AG20443 (cell line): ENCODE data around the gene ZNF540.
"Not testable (repeated sequence)": the region's sequence is repeated elsewhere in the genome, so short reads cannot be mapped to it uniquely, and the experiment has no call there.

ENCODE experiments used
- DNase-seq: peaks from one replicate; pipeline ENCODE4 v3.0.0; 2012; ENCODE audit warnings: low spot score, mixed read lengths

The ZNF540 gene

DNA sequence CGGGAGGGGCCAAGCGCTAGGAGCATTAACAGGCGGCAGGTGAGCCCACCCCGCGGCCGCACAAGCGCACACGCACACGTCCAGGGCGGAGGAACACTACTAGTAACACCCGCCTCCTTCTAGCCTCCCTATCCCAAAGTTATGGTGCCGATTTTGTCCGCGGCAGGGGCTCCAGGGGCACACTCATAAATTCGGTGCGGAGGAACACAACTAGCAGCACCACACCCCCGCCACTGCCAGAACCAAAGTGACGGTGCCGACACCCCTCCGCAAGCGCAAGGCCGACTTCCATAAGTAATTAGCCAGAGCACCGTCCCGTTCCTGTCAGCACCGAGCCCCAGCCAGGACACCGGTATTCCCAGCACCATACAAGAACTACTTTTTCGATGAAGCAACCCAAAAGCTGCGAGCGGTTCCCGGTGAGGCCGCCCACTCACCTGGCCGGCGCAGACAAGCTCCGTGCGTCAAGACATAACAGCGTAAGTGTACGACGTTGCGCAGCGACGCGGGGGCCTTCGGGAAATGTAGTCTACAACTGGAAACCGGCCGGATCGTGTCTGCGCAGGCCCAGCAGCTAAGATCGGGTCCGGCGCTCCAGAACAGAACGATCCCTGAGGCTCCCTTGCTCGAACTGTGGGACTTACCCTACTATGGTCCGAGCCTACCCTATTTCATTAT is at the start of gene ZNF540, which contains the start of gene ZNF571:
Gene ZNF540 (plus strand): TSS at position 573 of the 678 bp plus-strand sequence. CDS start 3,572 bp downstream, outside the sequence.
Gene ZNF571 (minus strand): TSS at position 489 of the 678 bp plus-strand sequence. CDS start 8,116 bp downstream, outside the sequence.
- DNase-seq: peak; percentile 95

DNA sequence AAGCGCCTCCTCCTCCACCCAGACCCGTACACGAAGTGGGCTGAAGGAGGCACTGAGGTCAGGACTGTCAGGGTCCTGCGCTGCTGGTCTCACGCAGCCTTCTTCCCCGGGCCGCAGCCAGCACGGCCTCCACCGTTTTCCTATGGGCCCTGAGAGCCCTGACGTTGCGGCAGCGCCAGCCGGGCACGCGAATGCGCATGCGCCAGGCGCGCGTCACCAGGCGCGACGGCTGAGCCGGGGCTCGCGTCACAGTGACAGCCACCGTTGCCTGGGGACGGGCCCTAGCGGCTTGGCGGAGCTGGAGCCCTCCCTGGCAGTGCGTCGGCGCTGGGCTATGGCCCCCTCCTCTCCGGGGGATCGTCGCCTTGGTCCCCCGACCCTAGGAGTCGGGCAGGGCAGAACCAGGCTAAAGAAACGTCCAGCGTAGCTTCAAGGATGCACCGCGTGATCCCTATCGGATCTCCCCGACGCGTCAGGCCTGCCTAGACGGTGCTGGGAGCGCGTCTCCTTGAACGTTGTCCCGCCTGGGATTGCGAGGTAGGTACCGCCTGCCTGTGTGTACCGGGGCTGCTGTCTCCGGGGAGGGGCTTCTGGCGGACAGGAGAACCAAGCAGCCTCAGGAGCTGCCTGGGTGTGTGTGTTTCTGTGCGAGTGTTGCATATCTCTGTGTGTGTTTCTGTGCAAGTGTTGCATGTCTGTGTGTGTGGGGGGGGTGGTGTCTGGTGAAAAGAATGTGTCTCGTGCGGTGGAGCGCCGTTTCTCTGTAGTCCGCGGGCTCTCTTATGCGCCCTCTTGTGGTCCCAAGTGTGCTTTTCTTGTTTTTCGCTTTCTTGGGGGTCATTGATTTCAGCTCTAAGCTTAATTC is 43.3 kb upstream of the ZNF540 start:
- peak; percentile 94 for DNase-seq

GRCh38 chr19:37563518-37563917 is 31.2 kb upstream of the ZNF540 start:
- DNase-seq: no peak

DNA sequence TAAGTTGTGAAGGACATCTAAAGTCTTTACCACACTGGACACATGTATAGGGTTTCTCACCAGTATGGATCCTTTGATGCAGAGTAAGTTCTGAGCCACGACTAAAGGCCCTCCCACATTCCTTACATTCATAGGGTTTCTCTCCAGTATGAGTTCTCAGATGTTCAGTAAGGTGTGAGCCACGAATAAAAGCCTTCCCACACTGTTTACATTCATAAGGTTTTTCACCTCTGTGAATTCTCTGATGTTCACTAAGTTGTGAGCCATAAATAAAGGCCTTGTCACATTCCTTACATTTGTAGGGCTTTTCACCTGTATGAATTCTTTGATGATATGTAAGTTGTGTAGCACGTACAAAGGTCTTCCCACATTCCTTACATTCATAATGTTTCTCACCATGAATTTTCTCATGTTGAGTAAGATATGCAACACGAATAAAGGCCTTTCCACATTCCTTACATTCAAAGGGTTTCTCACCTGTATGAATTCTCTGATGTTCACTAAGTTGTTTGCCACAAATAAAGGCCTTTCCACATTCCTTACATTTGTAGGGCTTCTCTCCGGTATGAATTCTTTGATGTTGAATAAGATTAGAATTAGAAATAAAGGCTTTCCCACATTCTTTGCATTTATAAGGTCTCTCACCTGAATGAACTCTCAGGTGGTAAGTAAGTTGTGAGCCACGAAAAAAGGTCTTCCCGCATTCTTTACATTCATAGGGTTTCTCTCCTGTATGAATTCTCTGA is 29.9 kb upstream of the ZNF540 start:
- no peak for DNase-seq

- no peak for DNase-seq
These were observed 29.4 kb upstream of the ZNF540 start for GRCh38 chr19:37565370-37565669.

GRCh38 chr19:37572203-37572602 is 22.5 kb upstream of the ZNF540 start:
- DNase-seq: no peak

- DNase-seq: no peak
These were observed 11.3 kb upstream of the ZNF540 start for GRCh38 chr19:37583340-37583739.

GRCh38 chr19:37593996-37594303 is 726 bp upstream of the ZNF540 start:
- DNase-seq: no peak

DNA sequence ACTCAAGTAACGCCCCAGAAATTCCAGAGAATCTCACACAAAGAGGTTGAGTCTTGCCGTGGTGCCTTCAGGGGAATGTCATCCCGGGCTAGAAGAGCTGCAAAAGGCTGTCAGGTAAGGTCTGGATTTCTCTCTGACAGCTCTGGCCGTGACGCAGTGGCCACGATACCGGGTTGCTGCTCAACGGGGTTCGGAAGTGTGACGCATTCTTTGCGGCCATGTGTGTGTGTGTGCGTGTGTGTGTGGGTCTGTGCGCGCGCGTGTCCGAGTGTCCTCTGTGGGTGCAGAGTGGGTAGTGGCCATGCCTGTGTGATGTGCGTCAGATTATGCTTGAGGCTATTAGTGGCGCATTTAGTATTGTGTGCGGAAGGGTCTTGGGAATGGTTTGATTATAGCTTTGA is 306 bp downstream of the ZNF540 start:
- peak; percentile 69 for DNase-seq

DNA sequence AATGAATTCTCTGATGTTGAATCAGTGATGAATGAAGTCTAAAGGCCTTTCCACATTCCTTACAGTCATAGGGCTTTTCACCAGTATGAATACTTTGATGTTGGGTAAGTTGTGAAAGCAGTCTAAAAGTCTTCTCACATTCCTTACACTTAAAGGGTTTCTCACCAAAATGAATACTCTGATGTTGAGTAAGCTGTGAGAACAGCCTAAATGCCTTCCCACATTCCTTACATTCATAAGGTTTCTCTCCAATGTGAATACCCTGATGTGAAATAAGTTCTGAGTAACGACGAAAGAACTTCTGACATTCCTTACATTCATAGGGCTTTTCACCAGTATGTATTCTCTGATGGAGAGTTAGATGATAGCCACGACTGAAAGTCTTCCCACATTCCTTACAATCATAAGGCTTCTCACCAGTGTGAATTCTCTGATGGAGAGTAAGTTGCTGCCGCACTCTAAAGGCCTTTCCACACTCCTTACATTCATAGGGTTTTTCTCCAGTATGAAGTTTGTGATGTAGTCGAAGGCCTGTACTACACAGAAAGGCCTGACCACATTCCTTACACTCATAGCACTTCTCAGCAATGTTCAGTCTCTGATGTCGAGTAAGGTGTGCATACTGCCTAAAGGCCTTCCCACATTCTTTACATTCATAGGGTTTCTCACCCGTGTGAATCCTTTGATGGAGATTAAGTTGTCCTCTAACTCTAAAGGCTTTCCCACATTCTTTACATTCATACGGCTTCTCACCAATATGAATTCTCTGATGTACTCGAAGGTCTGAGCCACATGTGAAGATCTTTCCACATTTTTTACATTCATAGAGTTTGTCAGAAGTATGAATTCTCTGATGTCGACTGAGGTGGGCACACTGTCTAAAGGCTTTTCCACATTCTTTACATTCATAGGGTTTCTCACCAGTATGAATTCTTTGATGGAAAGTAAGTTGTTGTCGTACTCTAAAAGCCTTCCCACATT is 40.7 kb downstream of the ZNF540 start:
- DNase-seq: no peak

- peak; percentile 17 for DNase-seq
These were observed 59.4 kb downstream of the ZNF540 start for GRCh38 chr19:37654118-37654517.

DNA sequence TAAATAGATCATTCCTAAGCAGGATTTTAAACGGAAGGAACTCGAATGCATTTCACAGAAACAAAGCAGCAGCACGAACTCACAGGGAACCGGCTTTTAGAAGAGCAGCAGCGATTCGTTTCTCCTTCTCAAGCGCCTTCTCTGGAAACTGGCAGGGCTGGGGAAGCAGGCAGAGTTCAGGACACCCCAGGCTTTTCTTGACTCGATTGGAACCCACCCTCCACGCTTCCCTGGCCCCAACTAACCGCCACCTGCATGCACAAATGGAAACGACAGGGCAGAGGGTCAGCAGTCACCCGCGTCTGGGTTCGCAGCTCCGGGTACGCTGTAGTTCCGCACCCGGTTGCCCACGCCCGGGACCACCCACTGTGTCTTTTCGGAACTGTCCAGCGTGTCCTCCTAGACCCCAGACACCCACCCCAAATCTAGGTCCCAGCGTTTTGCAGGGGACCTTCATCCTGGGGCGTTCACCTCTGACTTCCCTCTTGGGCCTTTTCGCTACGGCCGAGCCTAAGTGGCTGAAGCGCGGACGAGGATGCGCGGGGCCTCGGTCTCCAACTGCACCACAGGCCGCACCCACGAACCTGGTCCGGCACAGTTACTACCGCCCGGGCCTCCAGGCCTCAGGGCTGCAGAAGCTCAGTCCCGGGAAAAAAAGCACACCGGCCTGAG is 60.1 kb downstream of the ZNF540 start:
- peak; percentile 68 for DNase-seq

DNA sequence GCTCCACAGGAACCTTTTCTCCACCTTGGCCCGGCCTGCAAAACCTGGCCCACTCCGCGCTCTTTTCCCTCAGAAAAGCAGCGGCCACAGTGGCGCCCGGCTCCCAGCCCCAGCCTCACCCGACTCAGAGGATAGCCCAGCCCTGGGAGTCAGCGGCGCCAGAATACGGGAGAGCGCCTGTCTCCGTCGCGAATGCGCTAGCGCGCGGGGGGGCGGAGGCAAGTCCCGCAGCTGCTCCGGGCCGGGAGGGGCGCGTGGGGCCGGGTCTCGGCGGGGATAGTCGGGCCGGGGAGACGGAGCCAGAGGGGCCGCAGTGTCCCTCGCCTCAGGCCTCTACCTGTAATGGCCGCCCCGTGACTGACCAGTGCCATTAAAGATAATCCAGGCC is 60.6 kb downstream of the ZNF540 start, which contains the start of gene ZFP30:
Gene ZFP30 (minus strand): TSS at position 165 of the 388 bp plus-strand sequence. CDS start 7,643 bp downstream, outside the sequence.
- DNase-seq: peak; percentile 86

DNA sequence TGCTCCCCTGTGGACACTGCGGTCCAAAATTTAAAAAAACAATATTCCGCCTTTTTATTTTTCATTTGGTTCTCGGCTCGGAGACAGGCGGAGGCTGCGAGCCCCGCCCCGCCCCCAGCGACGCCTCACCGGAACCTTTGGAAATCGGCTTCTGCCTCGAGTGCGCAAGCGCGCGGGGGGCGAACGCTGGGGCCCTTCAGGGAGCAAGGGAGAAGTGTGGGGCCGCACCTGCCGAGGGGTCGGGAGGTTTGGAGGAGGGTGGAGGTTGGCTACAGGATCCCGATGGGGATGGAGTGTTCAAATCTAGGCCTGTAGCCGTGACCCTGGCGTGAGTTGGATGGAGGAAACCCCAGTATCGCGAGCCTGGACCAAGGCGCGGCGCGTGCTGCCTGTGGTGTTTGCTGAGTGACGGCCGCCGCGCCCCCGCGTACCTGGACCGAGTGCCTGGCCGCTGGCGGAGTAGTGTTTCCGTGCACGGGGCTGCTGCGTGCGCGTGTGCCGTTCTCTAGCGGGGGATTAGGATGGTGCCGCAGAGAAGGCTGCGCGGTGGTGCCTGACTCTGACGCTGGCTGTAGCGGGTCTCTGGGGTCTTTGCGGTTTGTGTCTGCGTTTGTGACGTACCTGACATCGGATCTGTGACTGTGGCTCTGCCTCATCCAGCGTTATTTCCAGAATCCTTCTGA is 61.2 kb downstream of the ZNF540 start:
- DNase-seq: peak; percentile 93

GRCh38 chr19:37657157-37657556 is 62.5 kb downstream of the ZNF540 start:
- not testable (repeated sequence) for DNase-seq
